Thyroid gland (tissue), 4 donors: Measurements from ENCODE around the gene PRXL2B. TPM values are rescaled to one million over a fixed set of nuclear protein-coding genes. Genes with fewer than 3 reads are reported as not detected.

ENCODE experiments used
- DNase-seq, 2 donors: peaks; one replicate each; pipeline ENCODE4 v3.0.0-alpha.2; 2019
- H3K27ac ChIP-seq, 3 donors: fragments of 200-600 bp; sonication (generic); 1 replicate in 2 of 3; 2 replicates in 1 of 3; pipeline ENCODE4 v1.5.1; 2016 to 2019; ENCODE audit warnings: mild to moderate bottlenecking in 1 of 3, moderate library complexity in 1 of 3
- H3K27me3 ChIP-seq: fragments of 200-600 bp; sonication (generic); one replicate; pipeline ENCODE4 v1.5.1; 2019
- H3K36me3 ChIP-seq, 2 donors: fragments of 200-600 bp; sonication (generic); one replicate each; pipeline ENCODE4 v1.5.1; 2016 to 2019
- H3K4me1 ChIP-seq, 2 donors: fragments of 200-600 bp; sonication (generic); one replicate each; pipeline ENCODE4 v1.5.1; 2017 to 2019
- H3K4me3 ChIP-seq, 3 donors: fragments of 200-600 bp; sonication (generic); replicated peaks in 1 of 3; 1 replicate in 2 of 3; 2 replicates in 1 of 3; pipeline ENCODE4 v1.5.1; 2016; ENCODE audit warnings: mild to moderate bottlenecking in 1 of 3
- H3K9me3 ChIP-seq: fragments of 200-600 bp; sonication (generic); one replicate; pipeline ENCODE4 v1.5.1; 2017
- CTCF ChIP-seq, 6 experiments: fragments of 200-600 bp in 3 of 6; fragments of 450-650 bp in 3 of 6; sonication (generic) in 3 of 6; IDR thresholded peaks; one replicate each; pipeline ENCODE4 v1.5.1; 2016 to 2019; ENCODE audit warnings: antibody characterized with exemption in 6 of 6, mild to moderate bottlenecking in 2 of 6, inconsistent platforms in 1 of 6, moderate library complexity in 1 of 6
- POLR2A ChIP-seq, 2 donors: fragments of 450-650 bp; IDR thresholded peaks; one replicate each; pipeline ENCODE4 v1.6.1; 2017; ENCODE audit warnings: antibody characterized with exemption in 2 of 2, mild to moderate bottlenecking in 2 of 2, moderate library complexity in 1 of 2
- WGBS, 2 donors: methylation state at CpG; one replicate each; pipeline ENCODE4 v1.1.5; 2017; 5-methylcytosine and 5-hydroxymethylcytosine counted together
- intact Hi-C: fragments of 100-400 bp; cut with DNase I; formaldehyde crosslinking; loops from one replicate; pipeline ENCODE4 v1.15.1; 2023
- total RNA-seq, 4 donors: library from RNA; depleted of rRNA; stranded (reverse); fragments of >200 nt; gene quantifications; one replicate each; pipeline ENCODE4 v1.2.3, GENCODE V29; 2016

The PRXL2B gene
- total RNA-seq, 4 donors from 2014 or later: 14.6 to 24.7 (median 18.0) TPM

- 90 to 91% methylated on average over 8 to 21 of the region's 23 CpGs for WGBS, 2 donors
- TF ChIP-seq CTCF (IDR thresholded peaks at IDR 0.05): no peak
- TF ChIP-seq POLR2A (IDR thresholded peaks at IDR 0.05): no peak
- Histone ChIP-seq H3K36me3 (no peaks in the 10 kb centered on the region), H3K27ac (no peak overlapping the region), H3K27me3 (no peaks in the 10 kb centered on the region), H3K4me3 (no peak overlapping the region), H3K9me3 (no peaks in the 10 kb centered on the region), H3K4me1 (peaks cover 25 to 37% of the 10 kb centered on the region in 2 donors)
- DNase-seq: no peak
- intact Hi-C loops: loop anchor here (5.0 kb wide), 1 partner anchor 42 kb away; no protein-coding TSS in a partner anchor
Observed at GRCh38 chr1:2588661-2589430, 2.3 kb downstream of the PRXL2B start.

GRCh38 chr1:2589431-2590232, 3.1 kb downstream of the PRXL2B start:
- Histone ChIP-seq H3K27ac (no peak overlapping the region), H3K36me3 (no peaks in the 10 kb centered on the region), H3K4me1 (peaks cover 21 to 36% of the 10 kb centered on the region in 2 donors), H3K4me3 (no peak overlapping the region), H3K9me3 (no peaks in the 10 kb centered on the region), H3K27me3 (no peaks in the 10 kb centered on the region)
- DNase-seq: no peak
- 96% methylated on average over 14 to 20 of the region's 25 CpGs for WGBS, 2 donors
- intact Hi-C loops: loop anchor here (5.0 kb wide), 2 partner anchors 42 to 48 kb away; no protein-coding TSS in a partner anchor
- TF ChIP-seq CTCF (IDR thresholded peaks at IDR 0.05): no peak
- TF ChIP-seq POLR2A (IDR thresholded peaks at IDR 0.05): no peak

- TF ChIP-seq POLR2A (IDR thresholded peaks at IDR 0.05) (no peak), CTCF (IDR thresholded peaks at IDR 0.05) (no peak)
- Histone ChIP-seq H3K4me1 (peaks cover 12 to 28% of the 10 kb centered on the region in 2 donors), H3K27me3 (no peaks in the 10 kb centered on the region), H3K27ac (no peak overlapping the region), H3K36me3 (no peaks in the 10 kb centered on the region), H3K9me3 (no peaks in the 10 kb centered on the region), H3K4me3 (no peak overlapping the region)
- intact Hi-C loops: loop anchor here (5.0 kb wide), 1 partner anchor 47 kb away; no protein-coding TSS in a partner anchor
- WGBS, 2 donors: 97 to 98% methylated on average over 17 to 31 of the region's 31 CpGs
- DNase-seq: no peak
Observed at GRCh38 chr1:2590233-2591141, 3.9 kb downstream of the PRXL2B start.

- 93 to 94% methylated on average over 5 of the region's 5 CpGs for WGBS, 2 donors
- no peak for TF ChIP-seq POLR2A (IDR thresholded peaks at IDR 0.05)
- no peak for TF ChIP-seq CTCF (IDR thresholded peaks at IDR 0.05)
- Histone ChIP-seq H3K36me3 (no peaks in the 10 kb centered on the region), H3K27ac (no peak overlapping the region), H3K27me3 (no peaks in the 10 kb centered on the region), H3K9me3 (no peaks in the 10 kb centered on the region), H3K4me1 (peaks cover 9 to 25% of the 10 kb centered on the region in 2 donors), H3K4me3 (no peak overlapping the region)
- DNase-seq: no peak
- intact Hi-C loops: loop anchor here (5.0 kb wide), 1 partner anchor 46 kb away; no protein-coding TSS in a partner anchor
Observed at GRCh38 chr1:2591233-2591580, 4.6 kb downstream of the PRXL2B start.
